ENCODE data around the gene CPHXL.
A peak's percentile ranks its signal among the peaks of the same experiment; 100 is the strongest.

Gene CPHXL

GRCh38 chr16:75750528-75750927 lies 24.2 kb upstream of the CPHXL start:
- Histone ChIP-seq H3K9me3 (ENCODE audit: control insufficient read depth, low read length) (no peaks in the 10 kb centered on the region), H3K4me1 (ENCODE audit: control insufficient read depth, insufficient read depth, low read length) (no peaks in the 10 kb centered on the region), H3K27me3 (ENCODE audit: control insufficient read depth, insufficient read depth, low read length, poor library complexity, severe bottlenecking) (no peaks in the 10 kb centered on the region), H3K27ac (ENCODE audit: insufficient read depth, low read depth, low read length, poor library complexity, severe bottlenecking) (no peak overlapping the region), H3K36me3 (ENCODE audit: control insufficient read depth, insufficient read depth, low read length) (no peaks in the 10 kb centered on the region), H3K4me3 (ENCODE audit: insufficient read depth, low read depth, low read length) (no peak overlapping the region)
- 62 to 67% methylated on average over 3 of the region's 3 CpGs for WGBS, 2 experiments

- Histone ChIP-seq H3K4me3 (ENCODE audit: insufficient read depth, low read depth, low read length) (no peak overlapping the region), H3K36me3 (ENCODE audit: control insufficient read depth, insufficient read depth, low read length) (no peaks in the 10 kb centered on the region), H3K27ac (ENCODE audit: insufficient read depth, low read depth, low read length, poor library complexity, severe bottlenecking) (no peak overlapping the region), H3K27me3 (ENCODE audit: control insufficient read depth, insufficient read depth, low read length, poor library complexity, severe bottlenecking) (no peaks in the 10 kb centered on the region), H3K9me3 (ENCODE audit: control insufficient read depth, low read length) (peaks cover 2% of the 10 kb centered on the region), H3K4me1 (ENCODE audit: control insufficient read depth, insufficient read depth, low read length) (no peaks in the 10 kb centered on the region)
- 92 to 100% methylated on average over 1 to 3 of the region's 3 CpGs for WGBS, 2 experiments
Observed at GRCh38 chr16:75746359-75746758, 20.1 kb upstream of the CPHXL start.

- peaks cover 2% of the 10 kb centered on the region for H3K9me3 ChIP-seq (ENCODE audit: control insufficient read depth, low read length)
- WGBS, 2 experiments = 93 to 97% methylated on average over 1 of the region's 1 CpG
- H3K4me3 ChIP-seq (ENCODE audit: insufficient read depth, low read depth, low read length) = no peak overlapping the region
- no peaks in the 10 kb centered on the region for H3K36me3 ChIP-seq (ENCODE audit: control insufficient read depth, insufficient read depth, low read length)
- H3K4me1 ChIP-seq (ENCODE audit: control insufficient read depth, insufficient read depth, low read length) = no peaks in the 10 kb centered on the region
- H3K27ac ChIP-seq (ENCODE audit: insufficient read depth, low read depth, low read length, poor library complexity, severe bottlenecking) = no peak overlapping the region
- no peaks in the 10 kb centered on the region for H3K27me3 ChIP-seq (ENCODE audit: control insufficient read depth, insufficient read depth, low read length, poor library complexity, severe bottlenecking)
Observed at GRCh38 chr16:75745823-75746222, 19.5 kb upstream of the CPHXL start.

GRCh38 chr16:75745242-75745641 lies 19.0 kb upstream of the CPHXL start:
- Histone ChIP-seq H3K27me3 (ENCODE audit: control insufficient read depth, insufficient read depth, low read length, poor library complexity, severe bottlenecking) (no peaks in the 10 kb centered on the region), H3K4me1 (ENCODE audit: control insufficient read depth, insufficient read depth, low read length) (no peaks in the 10 kb centered on the region), H3K36me3 (ENCODE audit: control insufficient read depth, insufficient read depth, low read length) (no peaks in the 10 kb centered on the region), H3K9me3 (ENCODE audit: control insufficient read depth, low read length) (peaks cover 2% of the 10 kb centered on the region), H3K4me3 (ENCODE audit: insufficient read depth, low read depth, low read length) (no peak overlapping the region), H3K27ac (ENCODE audit: insufficient read depth, low read depth, low read length, poor library complexity, severe bottlenecking) (no peak overlapping the region)
- 83 to 95% methylated on average over 1 of the region's 1 CpG for WGBS, 2 experiments

- Histone ChIP-seq H3K27me3 (ENCODE audit: control insufficient read depth, insufficient read depth, low read length, poor library complexity, severe bottlenecking) (no peaks in the 10 kb centered on the region), H3K4me1 (ENCODE audit: control insufficient read depth, insufficient read depth, low read length) (no peaks in the 10 kb centered on the region), H3K9me3 (ENCODE audit: control insufficient read depth, low read length) (peaks cover 2% of the 10 kb centered on the region), H3K27ac (ENCODE audit: insufficient read depth, low read depth, low read length, poor library complexity, severe bottlenecking) (no peak overlapping the region), H3K36me3 (ENCODE audit: control insufficient read depth, insufficient read depth, low read length) (no peaks in the 10 kb centered on the region), H3K4me3 (ENCODE audit: insufficient read depth, low read depth, low read length) (no peak overlapping the region)
- WGBS, 2 experiments = no CpG with 5 or more reads among the region's 1 CpG
Observed at GRCh38 chr16:75742424-75743047, 16.2 kb upstream of the CPHXL start.

GRCh38 chr16:75733305-75734211 lies 7.3 kb upstream of the CPHXL start:
- H3K4me1 ChIP-seq (ENCODE audit: control insufficient read depth, insufficient read depth, low read length) = peaks cover 5% of the 10 kb centered on the region
- peak overlapping the region; percentile 9 for H3K27ac ChIP-seq (ENCODE audit: insufficient read depth, low read depth, low read length, poor library complexity, severe bottlenecking)
- H3K27me3 ChIP-seq (ENCODE audit: control insufficient read depth, insufficient read depth, low read length, poor library complexity, severe bottlenecking) = no peaks in the 10 kb centered on the region
- H3K9me3 ChIP-seq (ENCODE audit: control insufficient read depth, low read length) = no peaks in the 10 kb centered on the region
- no peak overlapping the region for H3K4me3 ChIP-seq (ENCODE audit: insufficient read depth, low read depth, low read length)
- WGBS, 2 experiments = 75 to 81% methylated on average over 5 to 6 of the region's 6 CpGs
- H3K36me3 ChIP-seq (ENCODE audit: control insufficient read depth, insufficient read depth, low read length) = no peaks in the 10 kb centered on the region

GRCh38 chr16:75732871-75733270 lies 6.6 kb upstream of the CPHXL start:
- no peak overlapping the region for H3K27ac ChIP-seq (ENCODE audit: insufficient read depth, low read depth, low read length, poor library complexity, severe bottlenecking)
- peaks cover 5% of the 10 kb centered on the region for H3K4me1 ChIP-seq (ENCODE audit: control insufficient read depth, insufficient read depth, low read length)
- H3K9me3 ChIP-seq (ENCODE audit: control insufficient read depth, low read length) = no peaks in the 10 kb centered on the region
- 68 to 71% methylated on average over 2 of the region's 2 CpGs for WGBS, 2 experiments
- H3K27me3 ChIP-seq (ENCODE audit: control insufficient read depth, insufficient read depth, low read length, poor library complexity, severe bottlenecking) = no peaks in the 10 kb centered on the region
- H3K4me3 ChIP-seq (ENCODE audit: insufficient read depth, low read depth, low read length) = no peak overlapping the region
- H3K36me3 ChIP-seq (ENCODE audit: control insufficient read depth, insufficient read depth, low read length) = no peaks in the 10 kb centered on the region

GRCh38 chr16:75727221-75727620 lies 931 bp upstream of the CPHXL start:
- 55 to 76% methylated on average over 3 of the region's 3 CpGs for WGBS, 2 experiments

GRCh38 chr16:75718452-75718851 lies 7.8 kb downstream of the CPHXL start:
- Histone ChIP-seq H3K4me3 (ENCODE audit: insufficient read depth, low read depth, low read length) (no peak overlapping the region), H3K36me3 (ENCODE audit: control insufficient read depth, insufficient read depth, low read length) (no peaks in the 10 kb centered on the region), H3K4me1 (ENCODE audit: control insufficient read depth, insufficient read depth, low read length) (no peaks in the 10 kb centered on the region), H3K27me3 (ENCODE audit: control insufficient read depth, insufficient read depth, low read length, poor library complexity, severe bottlenecking) (no peaks in the 10 kb centered on the region), H3K27ac (ENCODE audit: insufficient read depth, low read depth, low read length, poor library complexity, severe bottlenecking) (no peak overlapping the region), H3K9me3 (ENCODE audit: control insufficient read depth, low read length) (no peaks in the 10 kb centered on the region)
- WGBS, 2 experiments = 88 to 90% methylated on average over 3 of the region's 4 CpGs

More at GRCh38 chr16:75727221-75727620, 931 bp upstream of the CPHXL start:
- Histone ChIP-seq H3K27ac (ENCODE audit: insufficient read depth, low read depth, low read length, poor library complexity, severe bottlenecking) (no peak overlapping the region), H3K4me3 (ENCODE audit: insufficient read depth, low read depth, low read length) (no peak overlapping the region), H3K36me3 (ENCODE audit: control insufficient read depth, insufficient read depth, low read length) (no peaks in the 10 kb centered on the region), H3K9me3 (ENCODE audit: control insufficient read depth, low read length) (no peaks in the 10 kb centered on the region), H3K4me1 (ENCODE audit: control insufficient read depth, insufficient read depth, low read length) (no peaks in the 10 kb centered on the region), H3K27me3 (ENCODE audit: control insufficient read depth, insufficient read depth, low read length, poor library complexity, severe bottlenecking) (no peaks in the 10 kb centered on the region)

- H3K9me3 ChIP-seq (ENCODE audit: control insufficient read depth, low read length) = peaks cover 3% of the 10 kb centered on the region
- H3K36me3 ChIP-seq (ENCODE audit: control insufficient read depth, insufficient read depth, low read length) = no peaks in the 10 kb centered on the region
- no peak overlapping the region for H3K4me3 ChIP-seq (ENCODE audit: insufficient read depth, low read depth, low read length)
- no peak overlapping the region for H3K27ac ChIP-seq (ENCODE audit: insufficient read depth, low read depth, low read length, poor library complexity, severe bottlenecking)
- H3K27me3 ChIP-seq (ENCODE audit: control insufficient read depth, insufficient read depth, low read length, poor library complexity, severe bottlenecking) = no peaks in the 10 kb centered on the region
- H3K4me1 ChIP-seq (ENCODE audit: control insufficient read depth, insufficient read depth, low read length) = no peaks in the 10 kb centered on the region
Observed at GRCh38 chr16:75714661-75715060, 11.6 kb downstream of the CPHXL start.
